HG03108 (cell line): ENCODE measurements around the gene OR5B17.
"Not testable (repeated sequence)": the region's sequence is repeated elsewhere in the genome, so short reads cannot be mapped to it uniquely, and the experiment has no call there.

Source experiments
- ATAC-seq: cut with Tn5 transposase; IDR thresholded peaks from one replicate; pipeline ENCODE4 v1.9.1; 2021; ENCODE audit warnings: moderate library complexity; ENCODE audit not compliant: unreplicated experiment

OR5B17 gene

GRCh38 chr11:58358969-58359368 lies at the start of gene OR5B17:
Gene OR5B17 (minus strand): TSS chr11:58359069. CDS start chr11:58359069, 0 bp downstream.
- no peak for ATAC-seq

GRCh38 chr11:58406774-58407173 lies 47.9 kb upstream of the OR5B17 start, which contains the start of gene OR5B3:
Gene OR5B3 (minus strand): TSS chr11:58406874. CDS start chr11:58403409, 3,465 bp downstream.
- ATAC-seq: no peak

GRCh38 chr11:58399622-58400021 lies 40.8 kb upstream of the OR5B17 start:
- not testable (repeated sequence) for ATAC-seq

GRCh38 chr11:58395581-58395980 lies 36.7 kb upstream of the OR5B17 start:
- ATAC-seq: no peak

- no peak for ATAC-seq
Measured at GRCh38 chr11:58394195-58394594, 35.3 kb upstream of the OR5B17 start.

GRCh38 chr11:58392746-58393145 lies 33.9 kb upstream of the OR5B17 start:
- ATAC-seq: no peak

- ATAC-seq: no peak
Measured at GRCh38 chr11:58391879-58392278, 33.0 kb upstream of the OR5B17 start.

GRCh38 chr11:58390551-58391063 lies 31.7 kb upstream of the OR5B17 start:
- no peak for ATAC-seq

- no peak for ATAC-seq
Measured at GRCh38 chr11:58354727-58355126, 4.1 kb downstream of the OR5B17 start.

- no peak for ATAC-seq
Measured at GRCh38 chr11:58345204-58345603, 13.7 kb downstream of the OR5B17 start.

GRCh38 chr11:58334708-58335107 lies 24.2 kb downstream of the OR5B17 start:
- ATAC-seq: no peak

- no peak for ATAC-seq
Measured at GRCh38 chr11:58330861-58331260, 28.0 kb downstream of the OR5B17 start.

GRCh38 chr11:58318532-58318931 lies 40.3 kb downstream of the OR5B17 start:
- no peak for ATAC-seq

GRCh38 chr11:58316142-58316541 lies 42.7 kb downstream of the OR5B17 start:
- no peak for ATAC-seq
